Thoracic aorta (tissue), 2 donors: ENCODE measurements around the gene NAA80. TPM values are rescaled to one million over a fixed set of nuclear protein-coding genes. Genes with fewer than 3 reads are reported as not detected.
A peak's percentile ranks its signal among the peaks of the same experiment; 100 is the strongest.

ENCODE experiments used
- ATAC-seq: fragments of 150-250 bp; one replicate; pipeline ENCODE4 v1.8.0; 2017; ENCODE audit warnings: low read depth; ENCODE audit not compliant: insufficient number of reproducible peaks, low FRiP score
- DNase-seq: peaks from one replicate; pipeline ENCODE4 v3.0.0-alpha.2; 2020; ENCODE audit warnings: low spot score
- H3K27ac ChIP-seq, 2 donors: fragments of 200-600 bp; sonication (generic); 1 replicate in 1 of 2; 2 replicates in 1 of 2; pipeline ENCODE4 v1.5.1; 2016; ENCODE audit warnings: mild to moderate bottlenecking in 2 of 2, moderate library complexity in 2 of 2
- H3K27me3 ChIP-seq: fragments of 200-600 bp; sonication (generic); replicated peaks from 2 replicates; pipeline ENCODE4 v1.6.0; 2016; ENCODE audit warnings: mild to moderate bottlenecking; ENCODE audit not compliant: insufficient read depth
- H3K36me3 ChIP-seq: fragments of 200-600 bp; sonication (generic); one replicate; pipeline ENCODE4 v1.5.1; 2016
- H3K4me1 ChIP-seq, 2 donors: fragments of 200-600 bp; sonication (generic); 1 replicate in 1 of 2; 2 replicates in 1 of 2; pipeline versions ENCODE4 v1.5.1 to v1.6.0; 2016; ENCODE audit warnings: low read depth in 2 of 2, mild to moderate bottlenecking in 1 of 2; ENCODE audit not compliant: control insufficient read depth in 1 of 2
- H3K4me3 ChIP-seq: fragments of 200-600 bp; sonication (generic); 2 replicates; pipeline ENCODE4 v1.5.1; 2016; ENCODE audit warnings: mild to moderate bottlenecking
- H3K9me3 ChIP-seq: fragments of 200-600 bp; sonication (generic); 2 replicates; pipeline ENCODE4 v1.5.1; 2016
- CTCF ChIP-seq: fragments of 200-600 bp; sonication (generic); IDR thresholded peaks from one replicate; pipeline ENCODE4 v1.5.1; 2019; ENCODE audit warnings: antibody characterized with exemption
- total RNA-seq, 2 donors: library from RNA; depleted of rRNA; stranded (reverse); fragments of >200 nt; gene quantifications; one replicate each; pipeline versions ENCODE4 v1.1.0 to v1.2.3, GENCODE V29; 2016

Gene NAA80
- total RNA-seq, 2 donors from 2014 or later: 8.3 to 8.7 TPM

- H3K36me3 ChIP-seq: peaks cover 6% of the 10 kb centered on the region
- ATAC-seq (no peak), DNase-seq (no peak)
- H3K9me3 ChIP-seq: no peaks in the 10 kb centered on the region
- H3K4me1 ChIP-seq: peaks cover 4 to 13% of the 10 kb centered on the region in 2 donors
- no peak for TF ChIP-seq CTCF
- no peak overlapping the region for H3K4me3 ChIP-seq
- H3K27me3 ChIP-seq: no peaks in the 10 kb centered on the region
- H3K27ac ChIP-seq: peak overlapping the region; percentile 34 to 56
Observed at GRCh38 chr3:50279255-50280016, 19.8 kb downstream of the NAA80 start.

GRCh38 chr3:50278880-50279224 lies 20.4 kb downstream of the NAA80 start, which contains the start of gene LSMEM2:
TSS of gene LSMEM2 (plus strand) at chr3:50279087. CDS start at chr3:50279114, 27 bp downstream.
- Histone ChIP-seq H3K4me3 (no peak within 1 kb of the TSS), H3K27me3 (no peaks in the 10 kb centered on the region), H3K36me3 (peaks cover 6% of the 10 kb centered on the region), H3K27ac (peak within 1 kb of the TSS; percentile 34 to 56), H3K4me1 (peaks cover 4 to 13% of the 10 kb centered on the region in 2 donors), H3K9me3 (no peaks in the 10 kb centered on the region)
- ATAC-seq (no peak), DNase-seq (no peak)
- no peak for TF ChIP-seq CTCF

- DNase-seq (no peak), ATAC-seq (no peak)
- H3K4me3 ChIP-seq: no peak overlapping the region
- no peaks in the 10 kb centered on the region for H3K27me3 ChIP-seq
- peak overlapping the region; percentile 25 to 56 for H3K27ac ChIP-seq
- no peak for TF ChIP-seq CTCF
- H3K36me3 ChIP-seq: peaks cover 6% of the 10 kb centered on the region
- no peaks in the 10 kb centered on the region for H3K9me3 ChIP-seq
- peaks cover 4 to 16% of the 10 kb centered on the region in 2 donors for H3K4me1 ChIP-seq
Observed at GRCh38 chr3:50278123-50278879, 20.9 kb downstream of the NAA80 start.

GRCh38 chr3:50276762-50277101 lies 22.5 kb downstream of the NAA80 start:
- no peak for DNase-seq

More at GRCh38 chr3:50276762-50277101, 22.5 kb downstream of the NAA80 start:
- Histone ChIP-seq H3K27ac (no peak overlapping the region), H3K4me3 (no peak overlapping the region), H3K4me1 (peaks cover 4 to 20% of the 10 kb centered on the region in 2 donors), H3K36me3 (peaks cover 6% of the 10 kb centered on the region), H3K9me3 (no peaks in the 10 kb centered on the region), H3K27me3 (no peaks in the 10 kb centered on the region)
- TF ChIP-seq CTCF: no peak
- no peak for ATAC-seq
